HepG2 (cell line): ENCODE measurements around the gene TALDO1. TPM values are rescaled to one million over a fixed set of nuclear protein-coding genes. Genes with fewer than 3 reads are reported as not detected.

Experiments used
- ARNT2 ChIP-seq: sonication (generic); formaldehyde crosslinking; IDR thresholded peaks from 2 replicates; pipeline ENCODE4 v1.8.0; 2022; ENCODE audit warnings: mild to moderate bottlenecking, low read depth, missing genetic modification reagents, moderate library complexity
- ATAD3A ChIP-seq: sonication (generic); formaldehyde crosslinking; IDR thresholded peaks from 2 replicates; pipeline ENCODE4 v1.4.0; 2020; ENCODE audit warnings: missing genetic modification reagents
- ATF5 ChIP-seq: sonication (generic); formaldehyde crosslinking; IDR thresholded peaks from 2 replicates; pipeline ENCODE4 v1.4.0; 2020; ENCODE audit warnings: mild to moderate bottlenecking, low read depth, missing genetic modification reagents
- CREBL2 ChIP-seq: sonication (generic); formaldehyde crosslinking; IDR thresholded peaks from 2 replicates; pipeline ENCODE4 v1.8.1; 2023; ENCODE audit warnings: missing genetic modification reagents, mild to moderate bottlenecking, borderline replicate concordance
- HDAC2 ChIP-seq: sonication (generic); formaldehyde crosslinking; IDR thresholded peaks from 2 replicates; pipeline ENCODE4 v1.4.0; 2020; ENCODE audit warnings: missing genetic modification reagents
- KDM3A ChIP-seq: IDR thresholded peaks from 2 replicates; pipeline ENCODE4 v1.6.1; 2018; ENCODE audit warnings: low read depth, missing compliant biosample characterization
- MAFF ChIP-seq: IDR thresholded peaks from 2 replicates; pipeline ENCODE4 v1.6.1; 2011; ENCODE audit warnings: low read depth, low read length, improper control_type of control experiment
- MIER2 ChIP-seq: IDR thresholded peaks from 2 replicates; pipeline ENCODE4 v1.6.1; 2016; ENCODE audit warnings: missing biosample characterization, missing genetic modification reagents
- NR1H2 ChIP-seq: sonication (generic); formaldehyde crosslinking; IDR thresholded peaks from 2 replicates; pipeline ENCODE4 v1.8.1; 2022; ENCODE audit warnings: low read depth, missing genetic modification reagents, borderline replicate concordance
- NR3C1 ChIP-seq: sonication (generic); formaldehyde crosslinking; IDR thresholded peaks from 2 replicates; pipeline ENCODE4 v1.4.0; 2020; ENCODE audit warnings: missing genetic modification reagents
- PHF21A ChIP-seq: sonication (generic); formaldehyde crosslinking; IDR thresholded peaks from 2 replicates; pipeline ENCODE4 v1.5.0; 2020; ENCODE audit warnings: mild to moderate bottlenecking, missing genetic modification reagents
- RELA ChIP-seq: sonication (generic); formaldehyde crosslinking; IDR thresholded peaks from 2 replicates; pipeline ENCODE4 v1.4.0; 2020; ENCODE audit warnings: missing genetic modification reagents
- RXRB ChIP-seq: IDR thresholded peaks from 2 replicates; pipeline ENCODE4 v1.6.1; 2016; ENCODE audit warnings: borderline replicate concordance, missing genetic modification reagents, missing compliant biosample characterization
- SP5 ChIP-seq: IDR thresholded peaks from 2 replicates; pipeline ENCODE4 v1.6.1; 2016; ENCODE audit warnings: low read depth, borderline replicate concordance
- TCF7L2 ChIP-seq: IDR thresholded peaks from 2 replicates; pipeline ENCODE4 v1.6.1; 2011; ENCODE audit warnings: mild to moderate bottlenecking, low read depth, low read length, moderate library complexity
- ZBTB38 ChIP-seq: sonication (generic); formaldehyde crosslinking; IDR thresholded peaks from 2 replicates; pipeline ENCODE4 v1.5.1; 2020; ENCODE audit warnings: mild to moderate bottlenecking, missing genetic modification reagents
- ZNF10 ChIP-seq: sonication (generic); formaldehyde crosslinking; IDR thresholded peaks from 2 replicates; pipeline ENCODE4 v1.4.0; 2020; ENCODE audit warnings: mild to moderate bottlenecking, low read depth, missing genetic modification reagents, borderline replicate concordance
- ZNF225 ChIP-seq: sonication (generic); formaldehyde crosslinking; IDR thresholded peaks from 2 replicates; pipeline ENCODE4 v1.4.0; 2020; ENCODE audit warnings: mild to moderate bottlenecking, missing genetic modification reagents
- ZNF274 ChIP-seq: sonication (generic); formaldehyde crosslinking; IDR thresholded peaks from 2 replicates; pipeline ENCODE4 v1.5.1; 2020; ENCODE audit warnings: mild to moderate bottlenecking, missing genetic modification reagents
- ZNF543 ChIP-seq: sonication (generic); formaldehyde crosslinking; IDR thresholded peaks from 2 replicates; pipeline ENCODE4 v1.4.0; 2020; ENCODE audit warnings: mild to moderate bottlenecking, missing genetic modification reagents
- ZNF615 ChIP-seq: sonication (generic); formaldehyde crosslinking; IDR thresholded peaks from 2 replicates; pipeline ENCODE4 v1.5.0; 2020; ENCODE audit warnings: mild to moderate bottlenecking, missing genetic modification reagents, borderline replicate concordance
- ZNF646 ChIP-seq: sonication (generic); formaldehyde crosslinking; IDR thresholded peaks from 2 replicates; pipeline ENCODE4 v1.9.0; 2021; ENCODE audit warnings: mild to moderate bottlenecking, missing genetic modification reagents
- ZNF713 ChIP-seq: sonication (generic); formaldehyde crosslinking; IDR thresholded peaks from 2 replicates; pipeline ENCODE4 v1.4.0; 2020; ENCODE audit warnings: mild to moderate bottlenecking, missing genetic modification reagents
- ZNF761 ChIP-seq: sonication (generic); formaldehyde crosslinking; conservative IDR thresholded peaks from 2 replicates; pipeline ENCODE4 v1.4.0; 2020; ENCODE audit warnings: mild to moderate bottlenecking, missing genetic modification reagents
- polyA plus RNA-seq, 8 experiments: library from polyadenylated mRNA; depleted of rRNA in 3 of 8; stranded (reverse) in 7 of 8; unstranded in 1 of 8; fragments of >200 nt; fragmentation: Illumina TruSeq in 4 of 8; extraction: Trizol in 4 of 8; gene quantifications; 2 replicates each; pipeline versions ENCODE4 v1.2.1 to v1.2.3, GENCODE V29; 2011 to 2016; ENCODE audit warnings: low read depth in 4 of 8, missing spikeins in 1 of 8, mixed read lengths in 1 of 8; ENCODE audit not compliant: insufficient read depth in 1 of 8
- total RNA-seq, 5 experiments: library from RNA; depleted of rRNA; stranded (reverse); fragments of >200 nt; fragmentation: Illumina TruSeq; extraction: Trizol; gene quantifications; 2 replicates each; pipeline ENCODE4 v1.2.3, GENCODE V29; 2016; ENCODE audit warnings: low read depth in 1 of 5

Gene TALDO1
- total and polyA plus RNA-seq, 2 of the 13 experiments (the other 11 are each of a cell fraction or from before 2014, with no cell fraction given), result 107 to 240 TPM

- peak; percentile 98 for TF ChIP-seq RXRB
- peak; percentile 72 for TF ChIP-seq HDAC2 (CRISPR knock-in tag)
- TF ChIP-seq MAFF, result no peak
- peak; percentile 66; the same call in 1 of the 2 replicates for TF ChIP-seq ZNF761
- no peak for TF ChIP-seq ATF5 (CRISPR knock-in tag)
- no peak for TF ChIP-seq ARNT2
- TF ChIP-seq ZNF225 (CRISPR knock-in tag), result peak; percentile 60; the same call in 1 of the 2 replicates
- no peak for TF ChIP-seq CREBL2 (CRISPR knock-in tag)
- no peak for TF ChIP-seq NR3C1
- no peak for TF ChIP-seq ZNF615
- TF ChIP-seq ZNF543 (CRISPR knock-in tag), result 0 out of 2 replicates have a peak, but pooled peaks have one; percentile 28
- TF ChIP-seq ZNF10, result no peak
- TF ChIP-seq TCF7L2, result no peak
- peak; percentile 13; the same call in 1 of the 2 replicates for TF ChIP-seq ZBTB38 (CRISPR knock-in tag)
- TF ChIP-seq ZNF646 (CRISPR knock-in tag), result peak; percentile 60; the same call in 1 of the 2 replicates
- no peak for TF ChIP-seq ZNF274 (CRISPR knock-in tag)
- TF ChIP-seq RELA (CRISPR knock-in tag), result no peak
- TF ChIP-seq ZNF713, result peak; percentile 39; the same call in 1 of the 2 replicates
- TF ChIP-seq ATAD3A (CRISPR knock-in tag), result no peak
- TF ChIP-seq SP5 (CRISPR knock-in tag), result peak; percentile 94
- TF ChIP-seq NR1H2 (CRISPR knock-in tag), result peak; percentile 68; the same call in 1 of the 2 replicates
- TF ChIP-seq MIER2 (CRISPR knock-in tag), result 0 out of 2 replicates have a peak, but pooled peaks have one; percentile 43
- peak; percentile 97 for TF ChIP-seq PHF21A (CRISPR knock-in tag)
- TF ChIP-seq KDM3A (CRISPR knock-in tag), result no peak
Measured at GRCh38 chr11:704781-705645, 42.3 kb upstream of the TALDO1 start (continued).
